HepG2 (cell line): Measurements from ENCODE around the gene TTLL4. TPM values are rescaled to one million over a fixed set of nuclear protein-coding genes. Genes with fewer than 3 reads are reported as not detected.

Source experiments
- CAMTA2 ChIP-seq: sonication (generic); formaldehyde crosslinking; IDR thresholded peaks from 2 replicates; pipeline ENCODE4 v1.4.0; 2020; ENCODE audit warnings: mild to moderate bottlenecking, missing genetic modification reagents, borderline replicate concordance
- CREB1 ChIP-seq, 2 experiments: fragments of 450-650 bp in 1 of 2; IDR thresholded peaks; 2 replicates each; pipeline ENCODE4 v1.6.1; 2016 to 2017; ENCODE audit warnings: control low read depth in 1 of 2, mild to moderate bottlenecking in 1 of 2, missing compliant biosample characterization in 1 of 2, missing genetic modification characterization in 1 of 2
- ETS1 ChIP-seq: sonication (generic); formaldehyde crosslinking; IDR thresholded peaks from 2 replicates; pipeline ENCODE4 v1.4.0; 2020; ENCODE audit warnings: missing genetic modification reagents
- GATAD1 ChIP-seq: IDR thresholded peaks from 2 replicates; pipeline ENCODE4 v1.6.1; 2016; ENCODE audit warnings: missing genetic modification reagents, missing compliant biosample characterization
- HIVEP1 ChIP-seq: sonication (generic); formaldehyde crosslinking; IDR thresholded peaks from 2 replicates; pipeline ENCODE4 v1.4.0; 2020; ENCODE audit warnings: mild to moderate bottlenecking, missing genetic modification reagents
- NONO ChIP-seq, 2 experiments: fragments of 450-650 bp in 1 of 2; sonication (generic) in 1 of 2; formaldehyde crosslinking in 1 of 2; IDR thresholded peaks in 1 of 2; conservative IDR thresholded peaks in 1 of 2; 2 replicates each; pipeline versions ENCODE4 v1.6.1 to v1.8.0; 2017 to 2022; ENCODE audit warnings: mild to moderate bottlenecking in 1 of 2, missing genetic modification reagents in 1 of 2, moderate library complexity in 1 of 2
- PCBP1 ChIP-seq: fragments of 200-400 bp; formaldehyde crosslinking; IDR thresholded peaks from 2 replicates; pipeline ENCODE4 v1.6.1; 2017; ENCODE audit warnings: mild to moderate bottlenecking, low read depth, low read length, borderline replicate concordance
- PHF8 ChIP-seq: sonication (generic); formaldehyde crosslinking; IDR thresholded peaks from 2 replicates; pipeline ENCODE4 v1.5.0; 2020; ENCODE audit warnings: missing genetic modification reagents
- PLRG1 ChIP-seq: fragments of 450-650 bp; conservative IDR thresholded peaks from 2 replicates; pipeline ENCODE4 v1.6.1; 2016
- RARA ChIP-seq: IDR thresholded peaks from 2 replicates; pipeline ENCODE4 v1.6.1; 2016; ENCODE audit warnings: missing genetic modification reagents, missing compliant biosample characterization
- RFX1 ChIP-seq: fragments of 450-650 bp; IDR thresholded peaks from 2 replicates; pipeline ENCODE4 v1.6.1; 2017
- SIN3B ChIP-seq: fragments of 150-350 bp; IDR thresholded peaks from 2 replicates; pipeline ENCODE4 v1.6.1; 2014; ENCODE audit warnings: low read length
- SRY ChIP-seq: sonication (generic); formaldehyde crosslinking; IDR thresholded peaks from 2 replicates; pipeline ENCODE4 v1.8.0; 2022; ENCODE audit warnings: mild to moderate bottlenecking, missing genetic modification reagents
- YY1 ChIP-seq: IDR thresholded peaks from 2 replicates; pipeline ENCODE4 v1.6.1; 2011; ENCODE audit warnings: low read length, low read depth, moderate library complexity, mild to moderate bottlenecking; ENCODE audit not compliant: insufficient read depth, insufficient replicate concordance
- ZNF225 ChIP-seq: sonication (generic); formaldehyde crosslinking; IDR thresholded peaks from 2 replicates; pipeline ENCODE4 v1.4.0; 2020; ENCODE audit warnings: mild to moderate bottlenecking, missing genetic modification reagents
- ZNF296 ChIP-seq: sonication (generic); formaldehyde crosslinking; conservative IDR thresholded peaks from 2 replicates; pipeline ENCODE4 v1.5.0; 2020; ENCODE audit warnings: mild to moderate bottlenecking, missing genetic modification reagents
- ZNF543 ChIP-seq: sonication (generic); formaldehyde crosslinking; IDR thresholded peaks from 2 replicates; pipeline ENCODE4 v1.4.0; 2020; ENCODE audit warnings: mild to moderate bottlenecking, missing genetic modification reagents
- ZNF570 ChIP-seq: sonication (generic); formaldehyde crosslinking; IDR thresholded peaks from 2 replicates; pipeline ENCODE4 v1.4.0; 2020; ENCODE audit warnings: mild to moderate bottlenecking, missing genetic modification reagents, borderline replicate concordance
- ZNF574 ChIP-seq: sonication (generic); formaldehyde crosslinking; IDR thresholded peaks from 2 replicates; pipeline ENCODE4 v1.4.0; 2020; ENCODE audit warnings: missing genetic modification reagents
- ZNF619 ChIP-seq: sonication (generic); formaldehyde crosslinking; IDR thresholded peaks from 2 replicates; pipeline ENCODE4 v1.4.0; 2020; ENCODE audit warnings: mild to moderate bottlenecking, missing genetic modification reagents
- ZNF788 ChIP-seq: sonication (generic); formaldehyde crosslinking; IDR thresholded peaks from 2 replicates; pipeline ENCODE4 v1.5.0; 2020; ENCODE audit warnings: mild to moderate bottlenecking, missing genetic modification reagents, borderline replicate concordance
- polyA plus RNA-seq, 8 experiments: library from polyadenylated mRNA; depleted of rRNA in 3 of 8; stranded (reverse) in 7 of 8; unstranded in 1 of 8; fragments of >200 nt; fragmentation: Illumina TruSeq in 4 of 8; extraction: Trizol in 4 of 8; gene quantifications; 2 replicates each; pipeline versions ENCODE4 v1.2.1 to v1.2.3, GENCODE V29; 2011 to 2016; ENCODE audit warnings: low read depth in 4 of 8, missing spikeins in 1 of 8, mixed read lengths in 1 of 8; ENCODE audit not compliant: insufficient read depth in 1 of 8
- total RNA-seq, 5 experiments: library from RNA; depleted of rRNA; stranded (reverse); fragments of >200 nt; fragmentation: Illumina TruSeq; extraction: Trizol; gene quantifications; 2 replicates each; pipeline ENCODE4 v1.2.3, GENCODE V29; 2016; ENCODE audit warnings: low read depth in 1 of 5
- TF ChIP-seq, protein P1 (sequence below): sonication (generic); formaldehyde crosslinking; IDR thresholded peaks from 2 replicates; pipeline ENCODE4 v1.9.0; 2021; ENCODE audit warnings: missing genetic modification reagents, borderline replicate concordance
- TF ChIP-seq, protein P2 (sequence below): IDR thresholded peaks from 2 replicates; pipeline ENCODE4 v1.6.1; 2016; ENCODE audit warnings: low read depth, borderline replicate concordance

The TTLL4 gene
- total and polyA plus RNA-seq, 2 of the 13 experiments (the other 11 are each of a cell fraction or from before 2014, with no cell fraction given): 77.5 to 84.6 TPM

DNA sequence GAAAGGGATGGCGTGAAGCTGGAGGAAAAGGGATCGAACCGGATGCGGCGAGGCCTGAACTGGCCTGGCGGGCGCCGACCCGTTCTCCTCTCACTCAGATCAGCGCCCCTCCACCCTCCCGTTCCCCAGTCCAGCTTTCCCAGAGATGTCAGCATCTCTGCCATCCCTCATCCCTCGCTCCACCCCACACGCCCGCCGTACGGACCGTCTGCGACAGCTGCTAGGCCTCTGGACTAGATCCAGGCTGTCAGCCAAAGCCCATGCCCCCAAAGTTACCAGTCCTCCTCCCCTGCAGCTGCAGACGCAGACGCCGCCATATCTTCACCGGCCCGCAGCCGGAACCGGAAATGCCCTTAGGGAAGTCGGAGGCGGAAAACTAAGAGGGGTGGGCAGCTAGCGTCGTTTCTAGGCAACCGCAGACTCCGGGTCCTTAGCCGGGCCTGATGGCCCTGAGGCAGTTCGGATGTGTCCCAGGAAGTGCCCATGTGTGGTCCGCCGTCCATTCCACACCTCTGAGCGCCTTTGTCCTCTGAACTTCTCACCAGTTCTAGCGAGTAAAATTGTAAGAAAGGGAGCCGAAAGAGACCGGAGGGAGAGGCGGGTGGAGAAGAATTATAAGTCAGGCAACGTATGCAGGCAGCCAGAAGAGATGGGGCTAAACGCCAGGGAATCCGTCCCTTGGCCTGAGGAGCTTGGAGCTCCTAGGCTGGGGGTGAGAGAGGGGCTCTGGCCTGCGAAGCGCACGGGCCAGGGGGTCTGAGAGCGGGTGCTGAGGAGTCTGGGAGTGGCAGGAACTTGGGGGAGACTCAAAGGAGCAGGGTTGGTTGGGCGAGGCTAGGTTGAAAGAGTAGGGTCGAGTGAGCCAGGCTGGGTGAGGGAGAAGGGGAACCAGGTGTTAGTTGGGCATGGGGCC lies 38.7 kb upstream of the TTLL4 start, which contains the start of the genes RNF25 and STK36 (continued):
- TF ChIP-seq, protein P1, sequence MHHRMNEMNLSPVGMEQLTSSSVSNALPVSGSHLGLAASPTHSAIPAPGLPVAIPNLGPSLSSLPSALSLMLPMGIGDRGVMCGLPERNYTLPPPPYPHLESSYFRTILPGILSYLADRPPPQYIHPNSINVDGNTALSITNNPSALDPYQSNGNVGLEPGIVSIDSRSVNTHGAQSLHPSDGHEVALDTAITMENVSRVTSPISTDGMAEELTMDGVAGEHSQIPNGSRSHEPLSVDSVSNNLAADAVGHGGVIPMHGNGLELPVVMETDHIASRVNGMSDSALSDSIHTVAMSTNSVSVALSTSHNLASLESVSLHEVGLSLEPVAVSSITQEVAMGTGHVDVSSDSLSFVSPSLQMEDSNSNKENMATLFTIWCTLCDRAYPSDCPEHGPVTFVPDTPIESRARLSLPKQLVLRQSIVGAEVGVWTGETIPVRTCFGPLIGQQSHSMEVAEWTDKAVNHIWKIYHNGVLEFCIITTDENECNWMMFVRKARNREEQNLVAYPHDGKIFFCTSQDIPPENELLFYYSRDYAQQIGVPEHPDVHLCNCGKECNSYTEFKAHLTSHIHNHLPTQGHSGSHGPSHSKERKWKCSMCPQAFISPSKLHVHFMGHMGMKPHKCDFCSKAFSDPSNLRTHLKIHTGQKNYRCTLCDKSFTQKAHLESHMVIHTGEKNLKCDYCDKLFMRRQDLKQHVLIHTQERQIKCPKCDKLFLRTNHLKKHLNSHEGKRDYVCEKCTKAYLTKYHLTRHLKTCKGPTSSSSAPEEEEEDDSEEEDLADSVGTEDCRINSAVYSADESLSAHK: no peak
- TF ChIP-seq PLRG1: no peak
- peak; percentile 97 for TF ChIP-seq GATAD1 (CRISPR knock-in tag)
- TF ChIP-seq ZNF296: no peak
- peak; percentile 38; the same call in 1 of the 2 replicates for TF ChIP-seq ZNF619 (CRISPR knock-in tag)
- no peak for TF ChIP-seq NONO (IDR thresholded peaks at IDR 0.05)
- TF ChIP-seq NONO (CRISPR knock-in tag; conservative IDR thresholded peaks at IDR 0.05): peak; percentile 93
- peak; percentile 98 for TF ChIP-seq PHF8 (CRISPR knock-in tag)
- TF ChIP-seq SIN3B: peak; percentile 78; the same call in 1 of the 2 replicates
- TF ChIP-seq CAMTA2 (CRISPR knock-in tag): peak; percentile 89
- peak; percentile 99 for TF ChIP-seq ZNF574 (CRISPR knock-in tag)
- TF ChIP-seq ETS1 (CRISPR knock-in tag): peak; percentile 73; the same call in 1 of the 2 replicates
- peak; percentile 81 for TF ChIP-seq RFX1
- TF ChIP-seq PCBP1: peak; percentile 92
- TF ChIP-seq, protein P2, sequence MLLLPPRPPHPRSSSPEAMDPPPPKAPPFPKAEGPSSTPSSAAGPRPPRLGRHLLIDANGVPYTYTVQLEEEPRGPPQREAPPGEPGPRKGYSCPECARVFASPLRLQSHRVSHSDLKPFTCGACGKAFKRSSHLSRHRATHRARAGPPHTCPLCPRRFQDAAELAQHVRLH (CRISPR knock-in tag): no peak
- peak; percentile 62; the same call in 1 of the 2 replicates for TF ChIP-seq HIVEP1 (CRISPR knock-in tag)
- no peak; the same call in 1 of the 2 replicates for TF ChIP-seq RARA (CRISPR knock-in tag)
- TF ChIP-seq ZNF225: peak; percentile 91
- TF ChIP-seq CREB1 (IDR thresholded peaks at IDR 0.05): no peak
- no peak; the same call in 1 of the 2 replicates for TF ChIP-seq CREB1 (CRISPR knock-in tag; IDR thresholded peaks at IDR 0.05)
- TF ChIP-seq ZNF788 (CRISPR knock-in tag): peak; percentile 83; the same call in 1 of the 2 replicates
- TF ChIP-seq YY1: peak; percentile 95
- 0 out of 2 replicates have a peak, but pooled peaks have one; percentile 56 for TF ChIP-seq ZNF570
- peak; percentile 75 for TF ChIP-seq SRY
- TF ChIP-seq ZNF543 (CRISPR knock-in tag): peak; percentile 30; the same call in 1 of the 2 replicates
